ENCODE results near the gene CACNA1S.
A peak's percentile ranks its signal among the peaks of the same experiment; 100 is the strongest.

The CACNA1S gene

GRCh38 chr1:201013031-201013485 is 99.2 kb downstream of the CACNA1S start:
- DNase-seq (ENCODE audit: low spot score): peak; percentile 17

- DNase-seq (ENCODE audit: low spot score): no peak
Measured at GRCh38 chr1:201011616-201012015, 100.6 kb downstream of the CACNA1S start.

GRCh38 chr1:201009962-201010645 is 102.1 kb downstream of the CACNA1S start:
- no peak for DNase-seq (ENCODE audit: low spot score)

GRCh38 chr1:201008666-201009360 is 103.4 kb downstream of the CACNA1S start:
- no peak for DNase-seq (ENCODE audit: low spot score)

- no peak for DNase-seq (ENCODE audit: low spot score)
Measured at GRCh38 chr1:201007481-201007880, 104.7 kb downstream of the CACNA1S start.

GRCh38 chr1:201006450-201006849 is 105.8 kb downstream of the CACNA1S start:
- DNase-seq (ENCODE audit: low spot score): no peak

- no peak for DNase-seq (ENCODE audit: low spot score)
Measured at GRCh38 chr1:201004732-201005131, 107.5 kb downstream of the CACNA1S start.

GRCh38 chr1:201004154-201004553 is 108.1 kb downstream of the CACNA1S start:
- DNase-seq (ENCODE audit: low spot score): no peak

GRCh38 chr1:201002510-201002909 is 109.7 kb downstream of the CACNA1S start:
- DNase-seq (ENCODE audit: low spot score): no peak

- DNase-seq (ENCODE audit: low spot score): no peak
Measured at GRCh38 chr1:201001962-201002361, 110.3 kb downstream of the CACNA1S start.

- no peak for DNase-seq (ENCODE audit: low spot score)
Measured at GRCh38 chr1:201000391-201000790, 111.8 kb downstream of the CACNA1S start.

- DNase-seq (ENCODE audit: low spot score): no peak
Measured at GRCh38 chr1:200999667-201000066, 112.6 kb downstream of the CACNA1S start.

- DNase-seq (ENCODE audit: low spot score): no peak
Measured at GRCh38 chr1:200998323-200998722, 113.9 kb downstream of the CACNA1S start.

- no peak for DNase-seq (ENCODE audit: low spot score)
Measured at GRCh38 chr1:200992382-200993048, 119.7 kb downstream of the CACNA1S start.

- no peak for DNase-seq (ENCODE audit: low spot score)
Measured at GRCh38 chr1:200991097-200991614, 121.1 kb downstream of the CACNA1S start.

- DNase-seq (ENCODE audit: low spot score): no peak
Measured at GRCh38 chr1:200990114-200990513, 122.1 kb downstream of the CACNA1S start.

Measured in hematopoietic multipotent progenitor cell treated with erythropoietin and hydrocortisone succinate and interleukin-3 and kit ligand, for 15 days (in vitro differentiated cells).